SK-N-MC (cell line): ENCODE measurements around the gene MMP24OS.

ENCODE experiments used
- DNase-seq: peaks from one replicate; pipeline ENCODE4 v3.0.0-alpha.2; 2011; ENCODE audit warnings: low read depth, low spot score
- H3K27ac ChIP-seq: fragments of 200-600 bp; sonication (generic); 2 replicates; pipeline ENCODE4 v1.5.1; 2016; ENCODE audit warnings: mixed run types
- H3K36me3 ChIP-seq: fragments of 200-600 bp; sonication (generic); 2 replicates; pipeline ENCODE4 v1.6.1; 2017; ENCODE audit warnings: antibody characterized with exemption, low read length, mixed read lengths; ENCODE audit not compliant: insufficient read depth
- H3K4me3 ChIP-seq: fragments of 200-600 bp; sonication (generic); 2 replicates; pipeline ENCODE4 v1.5.1; 2016
- H3K9ac ChIP-seq: fragments of 200-600 bp; sonication (generic); 2 replicates; pipeline ENCODE4 v1.8.0; 2017; ENCODE audit warnings: mixed run types, mixed read lengths; ENCODE audit not compliant: insufficient read length
- H3K9me3 ChIP-seq: fragments of 200-600 bp; sonication (generic); 2 replicates; pipeline ENCODE4 v1.6.1; 2017; ENCODE audit warnings: low read depth, mild to moderate bottlenecking, antibody characterized with exemption, low read length, moderate library complexity, mixed read lengths
- EZH2 ChIP-seq: fragments of 200-600 bp; sonication (generic); IDR thresholded peaks from one replicate; pipeline ENCODE4 v1.6.1; 2017; ENCODE audit warnings: antibody characterized with exemption
- FOXP2 ChIP-seq: optimal IDR thresholded peaks from 2 replicates; pipeline ENCODE3; 2011; ENCODE audit warnings: mild to moderate bottlenecking, moderate library complexity; ENCODE audit not compliant: insufficient read depth; ENCODE audit errors: extremely low read length, control extremely low read depth
- POLR2AphosphoS5 ChIP-seq: IDR thresholded peaks from 2 replicates; pipeline ENCODE4 v1.6.1; 2012; ENCODE audit warnings: mild to moderate bottlenecking, low read depth, low read length, borderline replicate concordance

The MMP24OS gene

GRCh38 chr20:35311409-35311808, 33.5 kb upstream of the MMP24OS start:
- H3K9me3 ChIP-seq = no peaks in the 10 kb centered on the region
- H3K27ac ChIP-seq = no peak overlapping the region
- no peak for DNase-seq
- H3K9ac ChIP-seq = no peak overlapping the region
- no peak overlapping the region for H3K4me3 ChIP-seq
- TF ChIP-seq POLR2AphosphoS5 (no peak), FOXP2 (no peak), EZH2 (no peak)
- peaks cover 20% of the 10 kb centered on the region for H3K36me3 ChIP-seq

DNA sequence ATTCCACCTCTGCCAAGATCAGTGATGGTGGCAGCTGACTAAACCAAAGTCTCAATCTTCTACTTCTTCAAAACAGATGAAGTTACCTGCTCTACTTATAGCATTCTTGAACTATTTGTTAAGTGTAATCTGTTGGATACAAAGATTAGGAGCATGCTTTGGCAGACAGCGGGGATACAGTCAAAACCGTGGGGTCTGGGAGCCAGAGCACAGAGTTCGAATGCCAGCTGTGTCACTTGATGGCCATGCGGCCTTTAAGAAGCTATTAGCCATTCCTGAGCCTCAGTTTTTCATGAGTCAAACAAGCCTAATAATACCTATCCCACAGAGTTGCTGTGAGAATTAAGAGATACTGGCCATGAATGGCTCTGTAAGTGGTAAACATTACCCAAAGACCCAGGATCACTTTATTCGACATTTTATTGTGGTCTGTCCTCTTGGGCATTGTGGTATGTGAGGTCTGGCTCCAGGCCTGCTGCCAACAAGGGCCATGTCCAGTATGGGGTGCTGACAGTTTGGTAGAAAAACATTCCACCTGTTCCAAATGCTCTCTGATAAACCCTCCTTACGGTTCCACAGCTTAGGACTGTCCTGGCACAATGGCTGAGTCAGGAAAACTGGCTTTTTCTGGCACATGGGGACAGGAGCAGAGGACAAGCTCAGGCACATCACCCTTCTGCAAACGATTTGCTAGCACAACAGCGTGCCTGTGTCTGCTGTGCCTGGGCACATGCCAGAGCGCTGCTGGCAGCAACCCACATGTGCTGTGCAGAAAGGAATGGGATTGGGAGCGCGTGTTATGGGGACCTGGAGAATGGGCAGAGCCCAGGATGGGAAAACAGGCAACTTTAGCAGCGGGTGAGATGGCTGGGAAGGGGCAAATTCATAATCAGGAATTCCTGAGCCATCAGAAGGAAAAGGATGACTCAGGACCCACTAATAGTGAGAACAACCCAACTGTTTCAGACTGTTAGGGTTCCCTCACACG, 30.0 kb upstream of the MMP24OS start:
- Histone ChIP-seq H3K4me3 (no peak overlapping the region), H3K27ac (no peak overlapping the region), H3K9me3 (no peaks in the 10 kb centered on the region), H3K36me3 (peaks cover 25% of the 10 kb centered on the region; the same call in 1 of the 2 replicates), H3K9ac (no peak overlapping the region)
- TF ChIP-seq EZH2 (no peak), FOXP2 (no peak)
- no peak for DNase-seq

GRCh38 chr20:35306931-35307517, 29.1 kb upstream of the MMP24OS start:
- Histone ChIP-seq H3K27ac (no peak overlapping the region), H3K4me3 (no peak overlapping the region), H3K36me3 (peaks cover 25% of the 10 kb centered on the region; the same call in 1 of the 2 replicates), H3K9me3 (no peaks in the 10 kb centered on the region), H3K9ac (no peak overlapping the region)
- TF ChIP-seq POLR2AphosphoS5 (no peak), FOXP2 (no peak), EZH2 (no peak)
- DNase-seq = no peak

DNA sequence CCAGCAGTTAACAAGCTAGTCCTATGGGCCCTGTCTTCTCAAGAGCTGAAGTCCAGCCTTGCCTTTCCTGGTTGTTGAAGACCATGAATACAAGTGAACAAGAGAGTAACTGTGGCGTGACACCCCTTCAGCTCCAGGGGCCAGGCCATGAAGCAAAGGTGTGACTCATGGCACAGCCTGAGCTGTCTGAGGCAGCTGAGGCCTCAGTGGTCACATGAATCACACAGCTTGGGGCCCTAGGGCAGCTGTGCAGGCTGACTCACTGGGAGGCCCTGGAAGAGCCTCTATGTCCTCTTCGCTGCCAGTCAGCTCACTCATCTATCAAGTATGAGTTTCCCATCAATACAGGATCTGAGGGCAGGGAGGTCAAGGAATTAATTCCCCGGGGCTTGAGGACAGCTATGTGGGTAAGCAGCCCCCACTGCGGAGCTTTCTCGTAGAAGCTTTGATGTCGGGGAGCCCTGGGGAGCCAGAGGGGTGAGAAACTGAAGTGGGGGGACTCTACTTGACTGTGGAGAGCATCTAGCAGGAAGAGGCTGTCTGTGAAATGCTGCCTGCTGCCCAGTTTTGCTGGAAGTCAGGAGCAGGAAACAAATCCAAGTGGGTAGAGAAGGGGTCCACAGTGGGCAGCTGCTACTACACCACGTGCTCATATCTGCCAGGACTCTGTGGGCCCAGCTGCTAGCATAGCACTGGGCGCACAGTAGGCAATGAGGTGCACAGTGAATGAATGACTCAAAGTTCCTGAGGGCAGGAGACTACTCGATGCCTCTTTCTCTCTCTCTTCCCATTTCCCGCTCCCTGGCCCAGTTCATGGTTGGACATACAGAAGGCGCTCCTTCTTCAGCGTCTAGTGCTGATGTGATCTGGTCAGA, 28.0 kb upstream of the MMP24OS start:
- TF ChIP-seq POLR2AphosphoS5 (no peak), EZH2 (no peak), FOXP2 (no peak)
- H3K9ac ChIP-seq = no peak overlapping the region
- no peaks in the 10 kb centered on the region for H3K9me3 ChIP-seq
- no peak overlapping the region for H3K27ac ChIP-seq
- DNase-seq = no peak
- H3K4me3 ChIP-seq = no peak overlapping the region
- peaks cover 22% of the 10 kb centered on the region; the same call in 1 of the 2 replicates for H3K36me3 ChIP-seq

- no peak overlapping the region for H3K9ac ChIP-seq
- no peak overlapping the region for H3K27ac ChIP-seq
- no peak for DNase-seq
- no peaks in the 10 kb centered on the region for H3K9me3 ChIP-seq
- no peak overlapping the region for H3K4me3 ChIP-seq
- TF ChIP-seq POLR2AphosphoS5 (no peak), FOXP2 (no peak), EZH2 (no peak)
- H3K36me3 ChIP-seq = peaks cover 20% of the 10 kb centered on the region; the same call in 1 of the 2 replicates
Measured at GRCh38 chr20:35304956-35305355, 27.0 kb upstream of the MMP24OS start.

GRCh38 chr20:35303735-35304491, 26.0 kb upstream of the MMP24OS start:
- Histone ChIP-seq H3K4me3 (no peak overlapping the region), H3K36me3 (peaks cover 13% of the 10 kb centered on the region; the same call in 1 of the 2 replicates), H3K9me3 (no peaks in the 10 kb centered on the region), H3K9ac (no peak overlapping the region), H3K27ac (no peak overlapping the region)
- TF ChIP-seq FOXP2 (no peak), EZH2 (no peak), POLR2AphosphoS5 (no peak)
- no peak for DNase-seq

GRCh38 chr20:35303382-35303734, 25.4 kb upstream of the MMP24OS start:
- Histone ChIP-seq H3K27ac (no peak overlapping the region), H3K9ac (no peak overlapping the region), H3K4me3 (no peak overlapping the region), H3K9me3 (no peaks in the 10 kb centered on the region), H3K36me3 (peaks cover 13% of the 10 kb centered on the region; the same call in 1 of the 2 replicates)
- DNase-seq = no peak
- no peak for TF ChIP-seq FOXP2
- no peak for TF ChIP-seq POLR2AphosphoS5
- no peak for TF ChIP-seq EZH2
